Peyer's patch (tissue), 4 donors: ENCODE results near the gene CSNK1G3.

Source experiments
- POLR2A ChIP-seq, 2 donors: fragments of 450-650 bp; IDR thresholded peaks; one replicate each; pipeline ENCODE4 v1.5.1; 2017; ENCODE audit warnings: antibody characterized with exemption in 2 of 2, mild to moderate bottlenecking in 2 of 2, moderate library complexity in 2 of 2
- TF ChIP-seq, protein P1 (sequence below), 6 experiments: fragments of 450-650 bp in 4 of 6; fragments of 200-600 bp in 2 of 6; sonication (generic) in 1 of 6; IDR thresholded peaks; one replicate each; pipeline ENCODE4 v1.5.1; 2017 to 2019; ENCODE audit warnings: antibody characterized with exemption in 6 of 6, mild to moderate bottlenecking in 3 of 6, moderate library complexity in 1 of 6

DNA sequence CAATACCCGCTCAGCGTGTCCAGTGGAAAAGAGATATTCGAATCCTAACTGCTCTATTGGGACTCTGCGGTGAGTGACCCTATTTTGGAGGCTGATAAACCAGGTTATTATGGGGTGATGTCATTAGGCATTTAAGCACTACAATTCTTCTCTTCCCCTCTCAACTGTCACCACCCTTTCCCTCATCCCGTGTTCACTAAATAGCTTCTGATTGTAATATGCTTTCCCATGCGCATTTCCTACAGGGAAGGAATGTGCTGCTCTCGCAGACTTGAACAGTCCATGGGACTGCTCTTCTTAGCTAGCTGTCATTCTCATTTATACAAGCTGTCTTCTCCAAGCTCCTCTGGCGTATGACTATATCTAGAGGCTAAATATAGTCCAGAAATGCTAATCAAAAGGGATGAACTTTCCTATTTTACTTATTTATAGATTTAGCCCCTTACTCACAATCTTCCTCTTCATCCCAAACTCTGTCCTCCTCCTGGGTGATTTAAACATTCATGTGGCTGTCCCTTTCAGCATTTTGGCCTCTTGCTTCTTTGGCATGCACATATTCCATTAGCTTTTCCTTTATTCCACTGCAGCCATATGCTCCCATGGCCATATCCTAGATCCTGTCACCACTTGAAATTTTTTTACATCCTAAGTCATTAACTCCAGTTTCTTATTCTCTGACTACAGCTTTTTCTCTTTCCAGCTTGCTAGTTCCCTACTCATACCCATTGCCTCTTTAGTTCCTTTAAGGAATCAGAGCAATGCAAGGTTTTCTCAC lies 39.6 kb upstream of the CSNK1G3 start:
- TF ChIP-seq, protein P1, sequence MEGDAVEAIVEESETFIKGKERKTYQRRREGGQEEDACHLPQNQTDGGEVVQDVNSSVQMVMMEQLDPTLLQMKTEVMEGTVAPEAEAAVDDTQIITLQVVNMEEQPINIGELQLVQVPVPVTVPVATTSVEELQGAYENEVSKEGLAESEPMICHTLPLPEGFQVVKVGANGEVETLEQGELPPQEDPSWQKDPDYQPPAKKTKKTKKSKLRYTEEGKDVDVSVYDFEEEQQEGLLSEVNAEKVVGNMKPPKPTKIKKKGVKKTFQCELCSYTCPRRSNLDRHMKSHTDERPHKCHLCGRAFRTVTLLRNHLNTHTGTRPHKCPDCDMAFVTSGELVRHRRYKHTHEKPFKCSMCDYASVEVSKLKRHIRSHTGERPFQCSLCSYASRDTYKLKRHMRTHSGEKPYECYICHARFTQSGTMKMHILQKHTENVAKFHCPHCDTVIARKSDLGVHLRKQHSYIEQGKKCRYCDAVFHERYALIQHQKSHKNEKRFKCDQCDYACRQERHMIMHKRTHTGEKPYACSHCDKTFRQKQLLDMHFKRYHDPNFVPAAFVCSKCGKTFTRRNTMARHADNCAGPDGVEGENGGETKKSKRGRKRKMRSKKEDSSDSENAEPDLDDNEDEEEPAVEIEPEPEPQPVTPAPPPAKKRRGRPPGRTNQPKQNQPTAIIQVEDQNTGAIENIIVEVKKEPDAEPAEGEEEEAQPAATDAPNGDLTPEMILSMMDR (IDR thresholded peaks at IDR 0.05): no peak
- TF ChIP-seq POLR2A (IDR thresholded peaks at IDR 0.05): no peak
